SK-N-SH (cell line): ENCODE measurements around the gene TSPAN15. TPM values are rescaled to one million over a fixed set of nuclear protein-coding genes. Genes with fewer than 3 reads are reported as not detected.

ENCODE experiments used
- CTCF ChIA-PET: fragments of 300-600, 350-600 bp; formaldehyde crosslinking; extraction: SDS; loops from one replicate; lab custom pipeline; 2021; lab: Yijun Ruan, JAX
- POLR2A ChIA-PET: fragments of 350-600 bp; sonication (Branson Sonifier 250); formaldehyde crosslinking; extraction: SDS; loops from one replicate; lab custom pipeline; 2020; ENCODE audit warnings: antibody characterized with exemption, inconsistent platforms; lab: Yijun Ruan, JAX
- DNase-seq: peaks from one replicate; pipeline ENCODE4 v3.0.0; 2012
- H2AFZ ChIP-seq: fragments of 200-600 bp; sonication (generic); 2 replicates; pipeline ENCODE4 v1.8.1; 2016; ENCODE audit warnings: antibody characterized with exemption, mild to moderate bottlenecking, low read depth
- H3F3A ChIP-seq: fragments of 200-600 bp; sonication (generic); replicated peaks from 2 replicates; pipeline ENCODE3; 2016; ENCODE audit warnings: antibody characterized with exemption, mild to moderate bottlenecking; ENCODE audit not compliant: insufficient read depth
- H3K27ac ChIP-seq, 2 experiments: fragments of 200-500 bp in 1 of 2; fragments of 200-600 bp in 1 of 2; sonication (Bioruptor generic) in 1 of 2; sonication (generic), shearing (Covaris generic) in 1 of 2; 2 replicates each; pipeline versions ENCODE4 v1.5.1 to v1.6.1; 2014 to 2016; ENCODE audit warnings: low read depth in 2 of 2, inconsistent platforms in 1 of 2, low read length in 1 of 2, mild to moderate bottlenecking in 1 of 2, mixed read lengths in 1 of 2
- H3K27me3 ChIP-seq: fragments of 200-600 bp; sonication (generic), shearing (Covaris generic); 2 replicates; pipeline ENCODE4 v1.6.1; 2016; ENCODE audit warnings: mixed run types; ENCODE audit not compliant: insufficient read depth
- H3K36me3 ChIP-seq, 2 experiments: fragments of 200-500 bp in 1 of 2; fragments of 200-600 bp in 1 of 2; sonication (Bioruptor generic) in 1 of 2; sonication (generic) in 1 of 2; replicated peaks in 1 of 2; 2 replicates each; pipeline versions ENCODE3 to v1.5.1; 2014 to 2016; ENCODE audit warnings: low read length in 1 of 2, mild to moderate bottlenecking in 1 of 2; ENCODE audit not compliant: insufficient read depth in 2 of 2, control insufficient read depth in 1 of 2
- H3K4me1 ChIP-seq, 2 experiments: fragments of 200-500 bp in 1 of 2; fragments of 200-600 bp in 1 of 2; sonication (Bioruptor generic) in 1 of 2; sonication (generic), shearing (Covaris generic) in 1 of 2; 2 replicates each; pipeline versions ENCODE4 v1.5.1 to v1.6.1; 2014 to 2016; ENCODE audit warnings: low read depth in 1 of 2, low read length in 1 of 2, mixed run types in 1 of 2; ENCODE audit not compliant: insufficient read depth in 2 of 2, control insufficient read depth in 1 of 2
- H3K4me2 ChIP-seq: fragments of 200-600 bp; sonication (generic), shearing (Covaris generic); 2 replicates; pipeline ENCODE4 v1.6.1; 2017; ENCODE audit warnings: mixed run types
- H3K4me3 ChIP-seq, 2 experiments: fragments of 200-500 bp in 1 of 2; fragments of 200-600 bp in 1 of 2; sonication (Bioruptor generic) in 1 of 2; sonication (generic), shearing (Covaris generic) in 1 of 2; 2 replicates each; pipeline versions ENCODE4 v1.5.1 to v1.8.1; 2014 to 2016; ENCODE audit warnings: low read depth in 2 of 2, inconsistent platforms in 1 of 2, low read length in 1 of 2, mild to moderate bottlenecking in 1 of 2, mixed read lengths in 1 of 2, moderate library complexity in 1 of 2
- H3K79me2 ChIP-seq: fragments of 200-600 bp; sonication (generic); 2 replicates; pipeline ENCODE4 v1.8.1; 2017; ENCODE audit warnings: mild to moderate bottlenecking; ENCODE audit not compliant: insufficient read depth
- H3K9ac ChIP-seq: fragments of 200-600 bp; sonication (generic); 2 replicates; pipeline ENCODE4 v1.6.1; 2017; ENCODE audit warnings: mixed run types
- H3K9me2 ChIP-seq: fragments of 200-600 bp; sonication (generic); 2 replicates; pipeline ENCODE4 v1.6.1; 2017; ENCODE audit warnings: mixed run types
- H3K9me3 ChIP-seq: fragments of 200-600 bp; sonication (generic); 2 replicates; pipeline ENCODE4 v1.6.1; 2017; ENCODE audit warnings: mixed run types, mild to moderate bottlenecking, moderate library complexity
- H4K20me1 ChIP-seq: fragments of 200-600 bp; sonication (generic); 2 replicates; pipeline ENCODE4 v1.6.1; 2017; ENCODE audit warnings: mild to moderate bottlenecking, mixed run types; ENCODE audit not compliant: insufficient read depth
- EP300 ChIP-seq, 2 experiments: IDR thresholded peaks; 2 replicates each; pipeline versions ENCODE4 v1.4.0 to v1.6.1; 2012; ENCODE audit warnings: borderline replicate concordance in 1 of 2, low read depth in 1 of 2, low read length in 1 of 2
- FOSL2 ChIP-seq: IDR thresholded peaks from 2 replicates; pipeline ENCODE4 v1.4.0; 2012; ENCODE audit warnings: low read depth, mild to moderate bottlenecking, moderate library complexity, borderline replicate concordance
- FOXJ3 ChIP-seq: sonication (generic); formaldehyde crosslinking; IDR thresholded peaks from 2 replicates; pipeline ENCODE4 v1.5.1; 2020; ENCODE audit warnings: mild to moderate bottlenecking, missing genetic modification reagents
- GABPA ChIP-seq: IDR thresholded peaks from 2 replicates; pipeline ENCODE4 v1.4.0; 2012; ENCODE audit warnings: low read depth, mild to moderate bottlenecking
- GATA2 ChIP-seq: sonication (generic); formaldehyde crosslinking; IDR thresholded peaks from 2 replicates; pipeline ENCODE4 v1.5.0; 2020; ENCODE audit warnings: mild to moderate bottlenecking, missing genetic modification reagents
- JUND ChIP-seq: IDR thresholded peaks from 2 replicates; pipeline ENCODE4 v1.4.0; 2012
- MXI1 ChIP-seq: IDR thresholded peaks from 2 replicates; pipeline ENCODE4 v1.6.1; 2012; ENCODE audit warnings: mild to moderate bottlenecking, low read depth, low read length, improper control_type of control experiment
- RAD21 ChIP-seq: IDR thresholded peaks from 2 replicates; pipeline ENCODE4 v1.6.1; 2012; ENCODE audit warnings: mild to moderate bottlenecking, low read length
- RXRA ChIP-seq: IDR thresholded peaks from 2 replicates; pipeline ENCODE4 v1.4.0; 2012; ENCODE audit warnings: low read depth, mild to moderate bottlenecking, borderline replicate concordance
- SMC3 ChIP-seq: IDR thresholded peaks from 2 replicates; pipeline ENCODE4 v1.6.1; 2012; ENCODE audit warnings: low read depth, low read length, improper control_type of control experiment
- TAF1 ChIP-seq: IDR thresholded peaks from 2 replicates; pipeline ENCODE4 v1.6.1; 2012; ENCODE audit warnings: low read depth, mild to moderate bottlenecking, low read length, moderate library complexity, borderline replicate concordance
- WGBS: methylation state at CpG from one replicate; pipeline ENCODE4 v1.1.6; 2017; ENCODE audit warnings: low lambda C conversion rate; 5-methylcytosine and 5-hydroxymethylcytosine counted together
- polyA plus RNA-seq, 3 experiments: library from polyadenylated mRNA; depleted of rRNA; stranded (reverse); fragments of >200 nt; gene quantifications; 2 replicates each; pipeline ENCODE4 v1.2.3, GENCODE V29; 2012
- TF ChIP-seq, protein P1 (sequence below): IDR thresholded peaks from 2 replicates; pipeline ENCODE4; 2012
- TF ChIP-seq, protein P2 (sequence below): IDR thresholded peaks from 2 replicates; pipeline ENCODE4 v1.4.0; 2012; ENCODE audit warnings: low read depth, borderline replicate concordance
- TF ChIP-seq, protein P3 (sequence below): fragments of 200-600 bp; sonication (generic); IDR thresholded peaks from 2 replicates; pipeline ENCODE4 v1.6.1; 2017; ENCODE audit warnings: antibody characterized with exemption, mild to moderate bottlenecking, moderate library complexity
- TF ChIP-seq, protein P4 (sequence below): fragments of 150-350 bp; IDR thresholded peaks from 2 replicates; pipeline ENCODE4 v1.6.1; 2016; ENCODE audit warnings: mild to moderate bottlenecking, low read depth, low read length
- TF ChIP-seq, protein P5 (sequence below): IDR thresholded peaks from 2 replicates; pipeline ENCODE4 v1.6.1; 2012; ENCODE audit warnings: mild to moderate bottlenecking, low read depth, low read length, moderate library complexity

The TSPAN15 gene
- polyA plus RNA-seq, 1 of the 3 experiments (the other 2 are of a cell fraction), result 8.5 TPM

DNA sequence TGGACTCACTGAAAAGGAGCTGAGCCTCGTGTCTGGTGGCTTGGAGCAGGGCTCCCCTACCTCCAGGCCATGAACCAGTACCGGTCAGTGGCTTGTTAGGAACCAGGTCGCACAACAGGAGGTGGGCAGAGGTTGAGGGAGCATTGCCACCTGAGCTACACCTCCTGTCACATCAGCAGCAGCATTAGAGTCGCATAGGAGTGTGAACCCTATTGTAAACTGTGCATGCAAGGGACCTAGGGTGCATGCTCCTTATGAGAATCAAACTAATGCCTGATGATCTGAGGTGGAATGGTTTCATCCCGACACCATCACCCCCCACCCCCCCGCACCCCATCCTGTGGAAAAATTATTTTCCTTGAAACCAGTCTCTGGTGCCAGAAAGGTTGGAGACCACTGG is 50.4 kb downstream of the TSPAN15 start:
- no peaks in the 10 kb centered on the region for H4K20me1 ChIP-seq
- TF ChIP-seq RXRA (no peak), FOXJ3 (CRISPR knock-in tag) (no peak), EP300 (IDR thresholded peaks at IDR 0.05; ENCODE audit: borderline replicate concordance in 1 of 2, low read depth in 1 of 2, low read length in 1 of 2) (no peak), JUND (no peak), GABPA (no peak), FOSL2 (no peak), SMC3 (no peak), TAF1 (no peak), MXI1 (no peak), GATA2 (CRISPR knock-in tag) (no peak), RAD21 (no peak)
- TF ChIP-seq, protein P1, sequence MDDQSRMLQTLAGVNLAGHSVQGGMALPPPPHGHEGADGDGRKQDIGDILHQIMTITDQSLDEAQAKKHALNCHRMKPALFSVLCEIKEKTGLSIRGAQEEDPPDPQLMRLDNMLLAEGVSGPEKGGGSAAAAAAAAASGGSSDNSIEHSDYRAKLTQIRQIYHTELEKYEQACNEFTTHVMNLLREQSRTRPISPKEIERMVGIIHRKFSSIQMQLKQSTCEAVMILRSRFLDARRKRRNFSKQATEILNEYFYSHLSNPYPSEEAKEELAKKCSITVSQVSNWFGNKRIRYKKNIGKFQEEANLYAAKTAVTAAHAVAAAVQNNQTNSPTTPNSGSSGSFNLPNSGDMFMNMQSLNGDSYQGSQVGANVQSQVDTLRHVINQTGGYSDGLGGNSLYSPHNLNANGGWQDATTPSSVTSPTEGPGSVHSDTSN, result no peak
- TF ChIP-seq, protein P2, sequence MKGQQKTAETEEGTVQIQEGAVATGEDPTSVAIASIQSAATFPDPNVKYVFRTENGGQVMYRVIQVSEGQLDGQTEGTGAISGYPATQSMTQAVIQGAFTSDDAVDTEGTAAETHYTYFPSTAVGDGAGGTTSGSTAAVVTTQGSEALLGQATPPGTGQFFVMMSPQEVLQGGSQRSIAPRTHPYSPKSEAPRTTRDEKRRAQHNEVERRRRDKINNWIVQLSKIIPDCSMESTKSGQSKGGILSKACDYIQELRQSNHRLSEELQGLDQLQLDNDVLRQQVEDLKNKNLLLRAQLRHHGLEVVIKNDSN, result no peak
- TF ChIP-seq, protein P3, sequence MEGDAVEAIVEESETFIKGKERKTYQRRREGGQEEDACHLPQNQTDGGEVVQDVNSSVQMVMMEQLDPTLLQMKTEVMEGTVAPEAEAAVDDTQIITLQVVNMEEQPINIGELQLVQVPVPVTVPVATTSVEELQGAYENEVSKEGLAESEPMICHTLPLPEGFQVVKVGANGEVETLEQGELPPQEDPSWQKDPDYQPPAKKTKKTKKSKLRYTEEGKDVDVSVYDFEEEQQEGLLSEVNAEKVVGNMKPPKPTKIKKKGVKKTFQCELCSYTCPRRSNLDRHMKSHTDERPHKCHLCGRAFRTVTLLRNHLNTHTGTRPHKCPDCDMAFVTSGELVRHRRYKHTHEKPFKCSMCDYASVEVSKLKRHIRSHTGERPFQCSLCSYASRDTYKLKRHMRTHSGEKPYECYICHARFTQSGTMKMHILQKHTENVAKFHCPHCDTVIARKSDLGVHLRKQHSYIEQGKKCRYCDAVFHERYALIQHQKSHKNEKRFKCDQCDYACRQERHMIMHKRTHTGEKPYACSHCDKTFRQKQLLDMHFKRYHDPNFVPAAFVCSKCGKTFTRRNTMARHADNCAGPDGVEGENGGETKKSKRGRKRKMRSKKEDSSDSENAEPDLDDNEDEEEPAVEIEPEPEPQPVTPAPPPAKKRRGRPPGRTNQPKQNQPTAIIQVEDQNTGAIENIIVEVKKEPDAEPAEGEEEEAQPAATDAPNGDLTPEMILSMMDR, result no peak
- TF ChIP-seq, protein P4, sequence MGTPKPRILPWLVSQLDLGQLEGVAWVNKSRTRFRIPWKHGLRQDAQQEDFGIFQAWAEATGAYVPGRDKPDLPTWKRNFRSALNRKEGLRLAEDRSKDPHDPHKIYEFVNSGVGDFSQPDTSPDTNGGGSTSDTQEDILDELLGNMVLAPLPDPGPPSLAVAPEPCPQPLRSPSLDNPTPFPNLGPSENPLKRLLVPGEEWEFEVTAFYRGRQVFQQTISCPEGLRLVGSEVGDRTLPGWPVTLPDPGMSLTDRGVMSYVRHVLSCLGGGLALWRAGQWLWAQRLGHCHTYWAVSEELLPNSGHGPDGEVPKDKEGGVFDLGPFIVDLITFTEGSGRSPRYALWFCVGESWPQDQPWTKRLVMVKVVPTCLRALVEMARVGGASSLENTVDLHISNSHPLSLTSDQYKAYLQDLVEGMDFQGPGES, result no peak
- TF ChIP-seq, protein P5, sequence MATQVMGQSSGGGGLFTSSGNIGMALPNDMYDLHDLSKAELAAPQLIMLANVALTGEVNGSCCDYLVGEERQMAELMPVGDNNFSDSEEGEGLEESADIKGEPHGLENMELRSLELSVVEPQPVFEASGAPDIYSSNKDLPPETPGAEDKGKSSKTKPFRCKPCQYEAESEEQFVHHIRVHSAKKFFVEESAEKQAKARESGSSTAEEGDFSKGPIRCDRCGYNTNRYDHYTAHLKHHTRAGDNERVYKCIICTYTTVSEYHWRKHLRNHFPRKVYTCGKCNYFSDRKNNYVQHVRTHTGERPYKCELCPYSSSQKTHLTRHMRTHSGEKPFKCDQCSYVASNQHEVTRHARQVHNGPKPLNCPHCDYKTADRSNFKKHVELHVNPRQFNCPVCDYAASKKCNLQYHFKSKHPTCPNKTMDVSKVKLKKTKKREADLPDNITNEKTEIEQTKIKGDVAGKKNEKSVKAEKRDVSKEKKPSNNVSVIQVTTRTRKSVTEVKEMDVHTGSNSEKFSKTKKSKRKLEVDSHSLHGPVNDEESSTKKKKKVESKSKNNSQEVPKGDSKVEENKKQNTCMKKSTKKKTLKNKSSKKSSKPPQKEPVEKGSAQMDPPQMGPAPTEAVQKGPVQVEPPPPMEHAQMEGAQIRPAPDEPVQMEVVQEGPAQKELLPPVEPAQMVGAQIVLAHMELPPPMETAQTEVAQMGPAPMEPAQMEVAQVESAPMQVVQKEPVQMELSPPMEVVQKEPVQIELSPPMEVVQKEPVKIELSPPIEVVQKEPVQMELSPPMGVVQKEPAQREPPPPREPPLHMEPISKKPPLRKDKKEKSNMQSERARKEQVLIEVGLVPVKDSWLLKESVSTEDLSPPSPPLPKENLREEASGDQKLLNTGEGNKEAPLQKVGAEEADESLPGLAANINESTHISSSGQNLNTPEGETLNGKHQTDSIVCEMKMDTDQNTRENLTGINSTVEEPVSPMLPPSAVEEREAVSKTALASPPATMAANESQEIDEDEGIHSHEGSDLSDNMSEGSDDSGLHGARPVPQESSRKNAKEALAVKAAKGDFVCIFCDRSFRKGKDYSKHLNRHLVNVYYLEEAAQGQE, result no peak
- no peaks in the 10 kb centered on the region for H3F3A ChIP-seq
- H3K9me2 ChIP-seq, result no peaks in the 10 kb centered on the region
- H3K9me3 ChIP-seq, result no peaks in the 10 kb centered on the region
- H3K79me2 ChIP-seq, result no peaks in the 10 kb centered on the region
- ChIA-PET POLR2A (no interaction called here), CTCF (interaction anchor here (0.9 to 1.9 kb wide), 5 partner anchors 13 to 137 kb away, joined by 3 to 7 read pairs (median 5); no protein-coding TSS in a partner anchor)
- no peak overlapping the region for H3K4me3 ChIP-seq
- 72% methylated on average over 6 of the region's 6 CpGs for WGBS
- H3K4me1 ChIP-seq, result no peaks in the 10 kb centered on the region; a peak in 2 of 4 replicates
- DNase-seq, result no peak
- H2AFZ ChIP-seq, result no peak overlapping the region
- H3K9ac ChIP-seq, result no peak overlapping the region
- no peaks in the 10 kb centered on the region for H3K36me3 ChIP-seq
- no peak overlapping the region for H3K27ac ChIP-seq
- H3K4me2 ChIP-seq, result no peak overlapping the region
- no peaks in the 10 kb centered on the region for H3K27me3 ChIP-seq
